DMS53 (cell line): ENCODE measurements around the gene PTPN4.
"Not testable (repeated sequence)": the region's sequence is repeated elsewhere in the genome, so short reads cannot be mapped to it uniquely, and the experiment has no call there.

Experiments
- DNase-seq: peaks from one replicate; lab custom pipeline; 2025; lab: John Stamatoyannopoulos, UW

The PTPN4 gene

GRCh38 chr2:120014226-120014980 lies 254.7 kb downstream of the PTPN4 start:
- DNase-seq, result peak; percentile 34

GRCh38 chr2:120016800-120017199 lies 257.1 kb downstream of the PTPN4 start:
- no peak for DNase-seq

GRCh38 chr2:120017201-120017600 lies 257.5 kb downstream of the PTPN4 start:
- DNase-seq, result peak; percentile 13

- no peak for DNase-seq
Observed at GRCh38 chr2:120018549-120018948, 258.8 kb downstream of the PTPN4 start.

GRCh38 chr2:120020554-120020953 lies 260.8 kb downstream of the PTPN4 start:
- DNase-seq, result no peak

- not testable (repeated sequence) for DNase-seq
Observed at GRCh38 chr2:120022505-120022904, 262.8 kb downstream of the PTPN4 start.

GRCh38 chr2:120026890-120027289 lies 267.2 kb downstream of the PTPN4 start:
- DNase-seq, result peak; percentile 14

- no peak for DNase-seq
Observed at GRCh38 chr2:120028795-120029194, 269.1 kb downstream of the PTPN4 start.

GRCh38 chr2:120029672-120030640 lies 270.2 kb downstream of the PTPN4 start:
- no peak for DNase-seq

GRCh38 chr2:120032297-120032696 lies 272.6 kb downstream of the PTPN4 start:
- DNase-seq, result no peak
